Upper lobe of right lung (tissue), 1 donor: ENCODE measurements around the gene STK33. TPM values are rescaled to one million over a fixed set of nuclear protein-coding genes. Genes with fewer than 3 reads are reported as not detected.

ENCODE experiments used
- ATAC-seq: fragments of 200-7000 bp; cut with Tn5 transposase; one replicate; pipeline ENCODE4 v1.9.1; 2020; ENCODE audit warnings: mild to moderate bottlenecking, moderate library complexity
- DNase-seq: peaks from one replicate; pipeline ENCODE4 v3.0.0-alpha.2; 2020
- H3K27ac ChIP-seq: fragments of 200-600 bp; one replicate; pipeline ENCODE4 v1.8.0; 2022
- H3K27me3 ChIP-seq: fragments of 200-600 bp; one replicate; pipeline ENCODE4 v1.8.0; 2022; ENCODE audit warnings: mild to moderate bottlenecking
- H3K36me3 ChIP-seq: fragments of 200-600 bp; one replicate; pipeline ENCODE4 v1.8.0; 2022
- H3K4me1 ChIP-seq: fragments of 200-600 bp; one replicate; pipeline ENCODE4 v1.8.0; 2022
- H3K4me3 ChIP-seq: fragments of 200-600 bp; one replicate; pipeline ENCODE4 v1.8.0; 2022; ENCODE audit warnings: mild to moderate bottlenecking
- H3K9me3 ChIP-seq: fragments of 200-600 bp; one replicate; pipeline ENCODE4 v1.8.0; 2022
- intact Hi-C: fragments of 100-400 bp; cut with DNase I; formaldehyde crosslinking; loops from one replicate; pipeline ENCODE4 v1.11.0; 2022
- total RNA-seq: library from RNA; stranded (reverse); fragmentation: NEBNext Ultra II Directional; extraction: Animal tissue kit (Norgen Biotek cat#: 25700); gene quantifications from one replicate; pipeline ENCODE4 v1.2.1, GENCODE V29; 2021
- TF ChIP-seq, protein P1 (sequence below): fragments of 200-600 bp; IDR thresholded peaks from one replicate; pipeline ENCODE4 v1.8.0; 2022; ENCODE audit warnings: antibody characterized with exemption
- donor health status: DM: no; HTN: yes; CAD: no; lungs with severe emphysema.

STK33 gene
- total RNA-seq, 1 donor from 2014 or later: 9.4 TPM

DNA sequence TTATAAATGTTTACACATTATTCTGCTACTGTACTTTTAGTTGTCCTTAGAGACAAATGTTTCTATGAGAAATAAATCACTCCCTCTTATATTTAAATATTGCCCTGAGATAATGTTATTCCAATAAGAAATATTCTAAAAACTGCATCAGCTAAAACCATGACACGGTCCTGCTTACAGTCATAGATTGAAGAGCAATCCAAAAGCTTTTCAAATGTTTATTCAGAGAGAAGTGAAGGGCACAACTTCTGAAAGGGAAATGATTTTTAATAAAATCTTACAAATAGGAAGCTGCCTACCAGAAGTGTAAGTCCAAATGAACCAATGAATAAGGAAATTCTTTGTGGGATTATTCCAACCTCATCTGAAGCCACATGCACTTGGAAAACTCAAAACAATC, 49.2 kb downstream of the STK33 start:
- TF ChIP-seq, protein P1, sequence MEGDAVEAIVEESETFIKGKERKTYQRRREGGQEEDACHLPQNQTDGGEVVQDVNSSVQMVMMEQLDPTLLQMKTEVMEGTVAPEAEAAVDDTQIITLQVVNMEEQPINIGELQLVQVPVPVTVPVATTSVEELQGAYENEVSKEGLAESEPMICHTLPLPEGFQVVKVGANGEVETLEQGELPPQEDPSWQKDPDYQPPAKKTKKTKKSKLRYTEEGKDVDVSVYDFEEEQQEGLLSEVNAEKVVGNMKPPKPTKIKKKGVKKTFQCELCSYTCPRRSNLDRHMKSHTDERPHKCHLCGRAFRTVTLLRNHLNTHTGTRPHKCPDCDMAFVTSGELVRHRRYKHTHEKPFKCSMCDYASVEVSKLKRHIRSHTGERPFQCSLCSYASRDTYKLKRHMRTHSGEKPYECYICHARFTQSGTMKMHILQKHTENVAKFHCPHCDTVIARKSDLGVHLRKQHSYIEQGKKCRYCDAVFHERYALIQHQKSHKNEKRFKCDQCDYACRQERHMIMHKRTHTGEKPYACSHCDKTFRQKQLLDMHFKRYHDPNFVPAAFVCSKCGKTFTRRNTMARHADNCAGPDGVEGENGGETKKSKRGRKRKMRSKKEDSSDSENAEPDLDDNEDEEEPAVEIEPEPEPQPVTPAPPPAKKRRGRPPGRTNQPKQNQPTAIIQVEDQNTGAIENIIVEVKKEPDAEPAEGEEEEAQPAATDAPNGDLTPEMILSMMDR: no peak
- DNase-seq (no peak), ATAC-seq (no peak)
- no peak overlapping the region for H3K4me3 ChIP-seq
- no peaks in the 10 kb centered on the region for H3K4me1 ChIP-seq
- intact Hi-C loops: no loop called here
- H3K27me3 ChIP-seq: no peaks in the 10 kb centered on the region
- no peaks in the 10 kb centered on the region for H3K36me3 ChIP-seq
- no peak overlapping the region for H3K27ac ChIP-seq
- H3K9me3 ChIP-seq: no peaks in the 10 kb centered on the region

DNA sequence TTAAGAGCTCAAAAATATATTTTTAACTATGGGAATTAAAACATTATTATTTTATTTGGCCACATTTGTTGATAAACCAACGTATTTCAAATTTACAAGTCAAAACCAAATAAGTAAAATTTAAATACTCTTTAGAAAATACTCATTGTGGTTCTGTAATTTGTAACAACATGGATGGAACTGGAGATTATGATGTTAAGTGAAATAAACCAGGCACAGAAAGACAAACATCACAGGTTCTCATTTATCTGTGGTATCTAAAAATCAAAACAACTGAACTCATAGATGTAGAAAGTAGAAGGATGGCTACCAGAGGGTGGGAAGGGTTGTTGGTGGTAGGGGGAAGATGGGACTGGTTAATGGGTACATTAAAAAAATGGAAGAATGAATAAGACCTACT, 50.8 kb downstream of the STK33 start:
- ATAC-seq (no peak), DNase-seq (no peak)
- Histone ChIP-seq H3K4me3 (no peak overlapping the region), H3K27ac (no peak overlapping the region), H3K9me3 (no peaks in the 10 kb centered on the region), H3K36me3 (no peaks in the 10 kb centered on the region), H3K27me3 (no peaks in the 10 kb centered on the region), H3K4me1 (no peaks in the 10 kb centered on the region)
- TF ChIP-seq, protein P1: no peak
- intact Hi-C loops: no loop called here

DNA sequence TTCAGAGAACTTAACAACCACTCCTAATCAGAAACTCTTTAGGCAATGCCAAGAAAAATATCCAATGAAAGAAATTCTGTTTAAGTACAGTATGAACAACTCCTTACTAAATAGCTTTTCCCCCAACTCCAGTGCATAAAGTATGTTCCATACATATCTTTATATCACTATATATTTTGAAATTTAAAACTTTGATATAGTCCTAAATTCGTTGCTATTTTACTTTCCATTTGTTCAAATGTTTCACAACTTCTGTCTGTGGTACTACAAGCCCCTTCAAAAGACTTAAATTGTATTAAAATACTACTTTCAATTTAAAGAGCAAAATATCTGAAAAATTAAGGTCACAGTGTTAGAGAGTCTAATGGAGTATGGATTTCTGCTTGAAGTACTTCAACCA, 52.6 kb downstream of the STK33 start:
- Histone ChIP-seq H3K27me3 (no peaks in the 10 kb centered on the region), H3K36me3 (no peaks in the 10 kb centered on the region), H3K4me3 (no peak overlapping the region), H3K9me3 (no peaks in the 10 kb centered on the region), H3K27ac (no peak overlapping the region), H3K4me1 (no peaks in the 10 kb centered on the region)
- ATAC-seq (no peak), DNase-seq (no peak)
- TF ChIP-seq, protein P1: no peak
- intact Hi-C loops: no loop called here

DNA sequence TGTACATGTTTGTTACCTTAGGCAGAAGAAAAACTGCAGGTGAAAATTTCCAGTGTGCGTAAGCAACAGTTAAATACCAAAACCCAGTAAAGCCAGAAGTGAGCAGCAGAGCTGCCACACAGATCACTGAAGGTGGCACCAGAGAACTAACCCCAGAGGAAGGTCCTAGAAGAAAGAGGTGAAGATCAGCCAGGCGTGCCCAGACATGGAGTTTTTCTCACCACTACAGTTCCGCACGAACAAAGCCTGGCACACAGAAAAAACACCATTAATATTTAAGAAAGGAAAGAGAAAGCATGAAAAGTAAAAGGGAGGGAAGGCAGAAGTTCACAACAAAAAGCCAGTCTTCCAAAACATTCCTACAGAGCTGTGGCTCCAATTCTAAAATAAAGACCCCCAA, 60.7 kb downstream of the STK33 start:
- H3K27ac ChIP-seq: no peak overlapping the region
- ATAC-seq (no peak), DNase-seq (no peak)
- no peaks in the 10 kb centered on the region for H3K27me3 ChIP-seq
- H3K4me1 ChIP-seq: no peaks in the 10 kb centered on the region
- no peak overlapping the region for H3K4me3 ChIP-seq
- intact Hi-C loops: no loop called here
- no peaks in the 10 kb centered on the region for H3K36me3 ChIP-seq
- TF ChIP-seq, protein P1: no peak
- no peaks in the 10 kb centered on the region for H3K9me3 ChIP-seq

DNA sequence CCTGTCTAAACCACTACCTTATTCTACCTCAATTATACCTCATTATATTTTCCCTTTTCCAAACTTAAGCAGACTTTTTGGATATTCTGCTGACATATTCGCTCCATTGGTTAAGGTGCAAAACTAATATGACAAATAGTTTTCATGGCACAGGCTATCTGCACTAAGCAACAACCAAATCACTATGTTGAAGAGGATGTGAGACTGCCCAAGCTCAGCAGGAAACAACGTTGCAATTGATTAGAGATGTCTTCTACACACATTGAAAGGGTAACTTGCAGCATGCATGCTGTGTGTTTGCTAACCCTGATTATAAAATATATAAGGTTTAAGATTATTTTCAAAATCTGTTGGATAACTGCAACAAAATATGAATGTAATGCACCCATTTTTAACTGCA, 61.6 kb downstream of the STK33 start:
- Histone ChIP-seq H3K4me3 (no peak overlapping the region), H3K27ac (no peak overlapping the region), H3K27me3 (no peaks in the 10 kb centered on the region), H3K4me1 (no peaks in the 10 kb centered on the region), H3K36me3 (no peaks in the 10 kb centered on the region), H3K9me3 (no peaks in the 10 kb centered on the region)
- ATAC-seq: no peak
- TF ChIP-seq, protein P1: no peak
- intact Hi-C loops: no loop called here
- no peak for DNase-seq

DNA sequence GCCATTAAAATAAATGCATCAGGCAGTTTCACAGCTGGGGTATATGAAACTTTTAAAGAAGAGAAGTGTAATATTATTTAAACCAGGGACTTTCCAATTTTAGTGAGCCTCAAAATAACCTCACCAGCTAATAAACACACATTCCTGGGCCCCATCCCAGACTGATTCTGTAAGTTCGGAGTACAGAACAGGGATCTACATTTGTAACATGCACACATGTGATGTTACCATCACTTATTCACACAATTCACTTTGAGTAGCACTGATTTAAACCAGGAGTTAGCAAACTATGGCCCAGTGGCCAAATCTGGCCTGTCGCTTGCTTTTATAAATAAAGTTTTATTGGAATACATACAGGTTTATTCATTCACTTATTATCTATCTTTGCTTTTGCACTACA, 62.0 kb downstream of the STK33 start:
- intact Hi-C loops: no loop called here
- TF ChIP-seq, protein P1: no peak
- Histone ChIP-seq H3K4me3 (no peak overlapping the region), H3K9me3 (no peaks in the 10 kb centered on the region), H3K27ac (no peak overlapping the region), H3K27me3 (no peaks in the 10 kb centered on the region), H3K36me3 (no peaks in the 10 kb centered on the region), H3K4me1 (no peaks in the 10 kb centered on the region)
- no peak for DNase-seq
- ATAC-seq: no peak
